ENCODE results near the gene SEC14L1.
"Not testable (repeated sequence)": the region's sequence is repeated elsewhere in the genome, so short reads cannot be mapped to it uniquely, and the experiment has no call there.

The SEC14L1 gene

DNA sequence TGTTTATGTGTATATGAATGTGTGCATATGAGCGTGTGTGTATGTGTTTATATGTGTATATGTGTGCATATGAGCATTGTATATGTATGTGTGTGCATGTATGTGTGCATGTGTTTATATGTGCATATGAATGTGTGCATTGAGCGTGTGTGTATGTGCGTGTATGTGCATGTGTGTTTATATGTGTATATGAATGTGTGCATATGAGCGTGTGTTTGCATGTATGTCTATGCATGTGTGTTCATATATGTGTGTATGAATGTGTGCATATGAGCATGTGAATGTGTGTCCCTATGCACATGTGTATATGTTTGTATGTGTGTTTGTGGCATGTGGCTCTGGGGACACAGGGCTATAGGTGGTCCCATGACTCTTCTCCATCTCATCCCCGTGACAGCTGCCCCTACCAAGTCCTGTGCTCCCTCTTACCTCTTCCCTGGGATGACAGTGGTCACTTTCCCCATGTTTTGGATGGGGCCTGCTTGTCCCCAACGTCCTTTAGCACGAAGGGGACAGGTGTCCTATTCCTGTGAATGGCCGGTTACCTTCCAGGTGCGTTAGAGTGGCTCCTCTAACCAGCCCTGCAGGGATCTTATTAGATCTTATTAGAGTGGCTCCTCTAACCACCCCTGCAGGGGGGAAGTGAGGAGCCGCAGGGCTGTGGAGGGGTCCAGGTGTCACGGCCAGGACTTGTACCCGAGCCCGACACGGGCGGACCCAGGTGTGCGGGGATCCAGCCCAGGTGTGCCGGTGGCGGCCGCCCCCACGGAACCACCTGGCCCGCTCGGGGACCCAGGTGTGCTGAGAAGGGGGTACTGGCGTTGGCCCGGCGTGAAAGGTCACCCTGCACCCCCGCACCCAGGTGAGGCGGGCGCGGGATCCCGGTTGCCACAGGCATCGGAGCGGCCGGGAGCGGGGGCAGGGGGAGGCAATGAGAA, 105.6 kb downstream of the SEC14L1 start:
- DNase-seq (ENCODE audit: low read depth in 2 of 2), result no peak
- TF ChIP-seq, protein P1, sequence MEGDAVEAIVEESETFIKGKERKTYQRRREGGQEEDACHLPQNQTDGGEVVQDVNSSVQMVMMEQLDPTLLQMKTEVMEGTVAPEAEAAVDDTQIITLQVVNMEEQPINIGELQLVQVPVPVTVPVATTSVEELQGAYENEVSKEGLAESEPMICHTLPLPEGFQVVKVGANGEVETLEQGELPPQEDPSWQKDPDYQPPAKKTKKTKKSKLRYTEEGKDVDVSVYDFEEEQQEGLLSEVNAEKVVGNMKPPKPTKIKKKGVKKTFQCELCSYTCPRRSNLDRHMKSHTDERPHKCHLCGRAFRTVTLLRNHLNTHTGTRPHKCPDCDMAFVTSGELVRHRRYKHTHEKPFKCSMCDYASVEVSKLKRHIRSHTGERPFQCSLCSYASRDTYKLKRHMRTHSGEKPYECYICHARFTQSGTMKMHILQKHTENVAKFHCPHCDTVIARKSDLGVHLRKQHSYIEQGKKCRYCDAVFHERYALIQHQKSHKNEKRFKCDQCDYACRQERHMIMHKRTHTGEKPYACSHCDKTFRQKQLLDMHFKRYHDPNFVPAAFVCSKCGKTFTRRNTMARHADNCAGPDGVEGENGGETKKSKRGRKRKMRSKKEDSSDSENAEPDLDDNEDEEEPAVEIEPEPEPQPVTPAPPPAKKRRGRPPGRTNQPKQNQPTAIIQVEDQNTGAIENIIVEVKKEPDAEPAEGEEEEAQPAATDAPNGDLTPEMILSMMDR (IDR thresholded peaks at IDR 0.05; ENCODE audit: low read depth, low read length), result no peak
- H3K4me3 ChIP-seq (replicated peaks in 1 of 2; ENCODE audit: low read depth in 2 of 2, low read length in 2 of 2), result peak overlapping the region; percentile 61 to 62

DNA sequence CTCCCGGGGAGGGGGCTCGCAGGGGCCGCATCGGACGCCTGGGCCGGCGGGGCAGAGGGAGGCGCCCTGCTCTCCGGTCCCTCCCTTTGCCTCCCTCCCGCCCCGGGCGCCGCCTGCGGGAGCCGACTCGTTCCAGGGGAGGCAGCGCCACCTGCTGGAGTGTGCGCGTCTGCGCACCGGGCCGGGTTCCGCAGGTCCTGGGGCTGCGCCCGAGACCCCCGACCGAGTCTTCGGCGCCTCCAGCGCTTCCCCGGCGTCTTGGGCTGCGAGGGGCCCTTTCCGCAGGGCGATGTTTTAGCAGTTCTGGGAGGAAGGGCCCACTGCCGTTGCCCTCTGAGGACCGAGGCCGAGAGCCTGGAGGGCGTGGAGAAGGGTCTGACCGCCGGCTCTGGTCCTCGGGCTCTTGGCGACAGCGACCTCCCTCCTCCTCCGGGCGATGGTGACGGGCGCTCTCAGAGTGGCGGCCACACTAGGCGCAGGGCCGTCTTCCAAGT, 106.3 kb downstream of the SEC14L1 start:
- TF ChIP-seq, protein P1 (IDR thresholded peaks at IDR 0.05; ENCODE audit: low read depth, low read length), result peak; percentile 72
- peak; percentile 70 to 81 for DNase-seq (ENCODE audit: low read depth in 2 of 2)
- H3K4me3 ChIP-seq (replicated peaks in 1 of 2; ENCODE audit: low read depth in 2 of 2, low read length in 2 of 2), result peak overlapping the region; percentile 61 to 62

DNA sequence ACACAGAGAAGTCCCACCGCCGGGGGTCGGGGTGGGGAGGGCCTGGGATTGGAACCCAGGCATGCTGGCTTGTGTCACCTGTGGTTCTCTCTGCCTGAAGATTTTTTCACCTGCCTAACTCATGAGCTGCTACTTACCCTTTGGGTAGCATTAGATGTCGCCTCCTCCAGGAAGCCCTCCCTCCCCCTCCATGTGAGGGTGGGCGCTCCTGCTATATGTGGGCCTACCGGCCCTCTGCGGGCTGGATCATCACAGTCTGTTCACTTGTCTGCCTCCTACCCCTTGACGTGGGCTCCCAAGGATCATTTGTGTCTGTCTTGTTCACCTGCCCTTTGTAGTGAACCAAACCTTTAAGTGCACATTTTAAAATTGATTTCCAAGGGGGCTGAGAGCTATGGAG, 106.8 kb downstream of the SEC14L1 start:
- DNase-seq (ENCODE audit: low read depth in 2 of 2), result no peak

DNA sequence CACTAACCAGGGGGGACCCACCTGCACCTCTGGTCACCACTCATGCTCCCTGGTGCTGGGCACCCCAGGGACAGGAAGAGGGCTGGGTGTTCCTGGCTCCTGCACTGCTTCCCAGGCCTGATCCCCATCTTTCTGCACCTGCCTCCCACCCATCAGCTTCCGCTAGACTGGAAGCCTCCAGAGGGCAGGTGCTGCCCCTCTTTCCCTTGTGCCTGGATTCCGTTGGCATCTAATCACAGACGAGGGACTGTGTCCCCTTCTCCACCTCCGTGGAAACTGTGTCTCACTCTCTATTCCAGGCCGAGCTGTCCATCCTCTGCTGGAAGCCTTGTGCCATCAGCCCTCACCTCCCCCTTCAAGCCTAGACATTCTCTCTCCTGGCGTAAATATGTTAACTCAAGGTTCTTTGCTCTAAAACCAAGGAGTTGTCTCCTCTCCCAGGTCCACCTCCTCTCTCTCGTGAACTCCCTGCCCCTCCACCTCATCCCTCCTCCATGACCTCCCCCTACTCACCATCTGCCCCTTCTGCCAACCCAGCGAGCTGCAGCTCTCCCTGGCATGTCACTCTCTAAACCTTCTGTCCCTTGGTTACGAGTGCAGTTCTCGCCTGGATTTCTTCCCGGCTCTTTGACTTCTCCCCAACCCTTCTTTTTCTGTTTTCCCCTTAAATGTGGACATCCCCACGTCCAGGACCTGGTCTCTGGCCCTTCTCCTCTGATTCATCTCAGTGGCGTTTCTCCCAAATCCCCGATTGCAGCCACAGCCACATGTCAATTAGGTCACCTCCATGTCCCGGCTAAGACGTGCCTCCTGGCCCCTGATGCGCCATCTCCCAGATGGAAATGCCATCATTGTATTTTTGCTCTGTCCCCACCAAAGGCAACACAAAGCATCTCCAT, 107.7 kb downstream of the SEC14L1 start:
- H3K4me3 ChIP-seq (replicated peaks in 1 of 2; ENCODE audit: low read depth in 2 of 2, low read length in 2 of 2), result no peak overlapping the region
- DNase-seq (ENCODE audit: low read depth in 2 of 2), result no peak

More for the DNA sequence above, 106.8 kb downstream of the SEC14L1 start:
- TF ChIP-seq, protein P1 (IDR thresholded peaks at IDR 0.05; ENCODE audit: low read depth, low read length), result no peak
- no peak overlapping the region for H3K4me3 ChIP-seq (replicated peaks in 1 of 2; ENCODE audit: low read depth in 2 of 2, low read length in 2 of 2)

DNA sequence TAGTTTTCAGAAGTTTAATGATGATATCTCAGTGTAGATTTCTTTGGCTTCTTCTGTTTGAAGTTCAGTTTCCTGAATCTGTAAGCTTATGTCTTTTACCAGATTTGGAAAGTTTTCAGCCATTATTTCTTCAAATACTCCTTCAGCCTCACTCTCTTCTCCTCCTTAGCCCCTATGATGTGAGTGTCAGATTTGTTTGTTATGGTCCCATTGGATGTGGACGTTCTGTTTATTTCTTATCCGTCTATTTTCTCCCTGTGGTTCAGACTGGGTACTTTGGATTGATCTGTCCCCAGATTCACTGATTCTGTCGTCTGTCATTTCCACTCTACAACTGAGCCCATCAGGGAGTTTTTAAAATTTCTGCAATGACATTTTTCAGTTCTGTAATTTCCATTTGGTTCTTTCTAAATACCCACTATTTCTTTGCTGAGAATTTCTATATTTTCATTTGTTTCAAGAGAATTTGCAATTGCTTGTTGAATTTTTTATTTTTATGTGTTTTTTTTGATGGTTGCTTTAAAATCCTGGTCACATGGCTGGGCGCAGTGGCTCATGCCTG, 110.9 kb downstream of the SEC14L1 start:
- no peak for DNase-seq (ENCODE audit: low read depth in 2 of 2)
- TF ChIP-seq, protein P1 (IDR thresholded peaks at IDR 0.05; ENCODE audit: low read depth, low read length), result no peak

More for the DNA sequence above, 107.7 kb downstream of the SEC14L1 start:
- TF ChIP-seq, protein P1 (IDR thresholded peaks at IDR 0.05; ENCODE audit: low read depth, low read length), result no peak

DNA sequence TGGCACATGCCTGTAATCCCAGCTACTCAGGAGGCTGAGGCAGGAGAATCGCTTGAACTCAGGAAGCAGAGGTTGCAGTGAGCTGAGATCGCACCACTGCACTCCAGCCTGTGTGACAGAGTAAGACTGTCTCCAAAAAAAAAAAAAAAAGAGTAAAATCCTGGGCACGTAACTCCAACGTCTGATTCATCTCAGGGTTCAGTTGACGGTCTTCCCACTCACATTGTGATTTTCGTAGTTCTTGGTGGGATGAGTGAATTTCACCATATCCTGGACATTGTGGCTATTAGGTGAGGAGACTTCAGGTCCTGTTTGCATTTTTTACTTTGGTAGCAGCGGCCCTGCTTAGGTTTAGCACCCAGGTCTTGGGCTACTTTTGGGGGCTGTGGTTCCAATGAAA, 111.5 kb downstream of the SEC14L1 start:
- peak; percentile 56 to 66 for DNase-seq (ENCODE audit: low read depth in 2 of 2)
- H3K4me3 ChIP-seq (replicated peaks in 1 of 2; ENCODE audit: low read depth in 2 of 2, low read length in 2 of 2), result not testable (repeated sequence)

More for the DNA sequence above, 110.9 kb downstream of the SEC14L1 start:
- H3K4me3 ChIP-seq (replicated peaks in 1 of 2; ENCODE audit: low read depth in 2 of 2, low read length in 2 of 2), result no peak overlapping the region

Data from cardiac fibroblast (primary cell).